OCI-LY1 (cell line): ENCODE data around the gene GLRA2.

Source experiments
- EZH2 ChIP-seq: fragments of 200-600 bp; sonication (generic), shearing (Covaris generic); IDR thresholded peaks from 2 replicates; pipeline ENCODE4 v1.8.0; 2017; ENCODE audit warnings: borderline replicate concordance, mixed run types, mild to moderate bottlenecking, antibody characterized with exemption, low read length, moderate library complexity, mixed read lengths
- TF ChIP-seq, protein P1 (sequence below): fragments of 200-600 bp; sonication (generic), shearing (Covaris generic); IDR thresholded peaks from 2 replicates; pipeline ENCODE4 v1.5.1; 2017; ENCODE audit warnings: mild to moderate bottlenecking, antibody characterized with exemption, low read length, moderate library complexity, mixed read lengths

DNA sequence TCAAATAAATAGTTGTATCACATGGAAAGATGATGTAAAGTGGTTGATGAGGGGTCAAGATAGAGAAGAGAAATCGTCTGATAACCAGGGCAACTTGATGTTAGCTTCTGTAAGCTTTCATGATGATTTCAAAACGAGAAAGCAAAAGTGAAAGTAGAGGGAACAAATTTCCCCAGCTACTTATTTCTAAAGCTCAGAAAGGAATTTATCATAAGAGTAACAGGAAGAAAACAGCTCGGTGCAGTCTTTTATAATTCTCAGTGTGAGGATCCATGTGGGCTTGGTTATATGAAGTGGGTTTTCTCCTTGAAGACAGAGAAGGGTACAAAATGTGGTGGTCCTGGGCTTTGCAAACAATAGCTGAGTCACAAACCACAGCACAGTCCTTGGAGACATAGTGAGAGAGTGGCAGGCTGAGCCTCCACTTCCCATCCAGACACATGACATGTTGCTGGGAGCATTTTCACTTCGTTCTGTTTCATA, 32.1 kb upstream of the GLRA2 start:
- no peak for TF ChIP-seq EZH2
- TF ChIP-seq, protein P1, sequence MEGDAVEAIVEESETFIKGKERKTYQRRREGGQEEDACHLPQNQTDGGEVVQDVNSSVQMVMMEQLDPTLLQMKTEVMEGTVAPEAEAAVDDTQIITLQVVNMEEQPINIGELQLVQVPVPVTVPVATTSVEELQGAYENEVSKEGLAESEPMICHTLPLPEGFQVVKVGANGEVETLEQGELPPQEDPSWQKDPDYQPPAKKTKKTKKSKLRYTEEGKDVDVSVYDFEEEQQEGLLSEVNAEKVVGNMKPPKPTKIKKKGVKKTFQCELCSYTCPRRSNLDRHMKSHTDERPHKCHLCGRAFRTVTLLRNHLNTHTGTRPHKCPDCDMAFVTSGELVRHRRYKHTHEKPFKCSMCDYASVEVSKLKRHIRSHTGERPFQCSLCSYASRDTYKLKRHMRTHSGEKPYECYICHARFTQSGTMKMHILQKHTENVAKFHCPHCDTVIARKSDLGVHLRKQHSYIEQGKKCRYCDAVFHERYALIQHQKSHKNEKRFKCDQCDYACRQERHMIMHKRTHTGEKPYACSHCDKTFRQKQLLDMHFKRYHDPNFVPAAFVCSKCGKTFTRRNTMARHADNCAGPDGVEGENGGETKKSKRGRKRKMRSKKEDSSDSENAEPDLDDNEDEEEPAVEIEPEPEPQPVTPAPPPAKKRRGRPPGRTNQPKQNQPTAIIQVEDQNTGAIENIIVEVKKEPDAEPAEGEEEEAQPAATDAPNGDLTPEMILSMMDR, result no peak
